ENCODE data around the gene MAPT.
"Not testable (repeated sequence)": the region's sequence is repeated elsewhere in the genome, so short reads cannot be mapped to it uniquely, and the experiment has no call there.

Gene MAPT

DNA sequence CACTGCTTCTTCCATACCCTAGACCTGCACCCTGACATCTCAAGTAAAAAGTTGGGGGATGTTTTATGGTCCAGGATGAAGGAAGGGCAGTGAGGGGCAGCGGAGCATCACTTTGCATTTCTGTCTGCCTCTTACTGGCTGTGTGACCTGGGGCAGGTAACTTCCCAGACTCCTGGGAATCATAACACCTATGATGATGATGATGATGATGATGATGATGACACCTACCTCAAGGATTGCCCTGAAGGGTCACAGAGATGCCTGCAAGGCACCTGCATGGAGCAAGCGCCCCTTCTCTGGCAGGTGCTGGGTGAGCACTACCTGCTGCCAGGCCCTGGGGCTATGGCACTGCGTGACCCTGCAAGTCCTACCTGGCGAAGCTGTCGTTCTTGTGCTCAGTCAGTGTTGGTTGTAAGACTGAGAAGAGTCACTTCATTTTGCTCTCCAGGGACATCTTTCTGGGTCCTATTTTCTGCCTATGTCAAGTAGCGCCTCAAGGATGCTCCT is 58.5 kb downstream of the MAPT start:
- DNase-seq (ENCODE audit: low read depth): no peak

DNA sequence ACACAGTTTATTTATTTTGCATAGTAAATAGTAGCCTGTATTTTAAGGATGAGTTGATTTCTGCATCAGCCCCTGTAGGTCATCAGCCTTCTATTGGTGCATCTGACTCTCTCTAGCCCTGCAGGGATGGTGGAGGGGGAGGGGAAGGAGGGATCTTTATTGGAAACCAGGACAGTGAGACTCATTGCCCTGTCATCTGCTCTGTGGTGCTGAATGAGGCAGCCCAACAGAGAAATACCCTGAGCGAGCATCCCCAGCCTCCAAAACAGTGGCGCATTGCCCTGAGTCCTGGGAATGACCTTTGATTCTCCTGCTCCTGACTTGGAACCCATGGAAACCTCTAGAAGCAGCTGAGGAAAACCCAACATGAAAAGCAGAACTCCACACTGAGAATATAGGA is 59.2 kb downstream of the MAPT start:
- no peak for DNase-seq (ENCODE audit: low read depth)

DNA sequence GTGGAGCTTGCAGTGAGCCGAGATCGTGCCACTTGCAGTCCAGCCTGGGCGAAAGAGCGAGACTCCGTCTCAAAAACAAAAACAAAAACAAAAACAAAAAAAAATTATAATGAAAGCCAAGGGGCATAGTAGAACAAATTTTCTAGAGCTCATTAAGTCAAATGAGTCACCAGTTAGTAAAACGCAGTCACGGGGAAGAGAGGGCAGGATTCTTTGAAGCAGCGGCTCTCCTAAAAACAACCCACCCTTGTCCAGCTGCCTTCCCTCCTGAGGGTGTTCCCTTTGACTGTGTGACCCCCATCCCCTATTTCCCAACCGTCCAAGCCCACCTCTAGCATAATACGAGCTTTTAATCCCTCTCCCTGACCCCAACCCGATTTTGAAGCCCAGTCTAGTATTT is 60.6 kb downstream of the MAPT start:
- DNase-seq (ENCODE audit: low read depth): no peak

DNA sequence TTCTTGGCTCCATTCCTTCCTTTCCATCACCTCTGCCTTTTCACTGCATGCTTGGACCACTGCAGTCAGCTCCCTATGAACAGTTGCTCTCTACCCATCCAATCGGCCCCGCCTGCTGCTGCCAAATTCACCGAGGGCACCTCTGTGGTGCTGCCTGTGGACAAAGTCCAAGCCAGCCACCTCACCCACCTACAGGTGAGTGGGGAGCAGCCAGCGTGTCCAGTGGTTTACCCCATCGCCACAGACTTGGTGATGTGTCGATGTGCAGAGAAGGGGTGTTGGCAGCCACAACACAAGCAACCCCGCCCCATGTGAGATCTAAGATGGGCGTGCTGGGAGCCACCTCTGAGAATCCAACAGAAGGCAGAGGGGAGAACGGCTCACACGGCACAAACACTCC is 61.0 kb downstream of the MAPT start:
- DNase-seq (ENCODE audit: low read depth): no peak

DNA sequence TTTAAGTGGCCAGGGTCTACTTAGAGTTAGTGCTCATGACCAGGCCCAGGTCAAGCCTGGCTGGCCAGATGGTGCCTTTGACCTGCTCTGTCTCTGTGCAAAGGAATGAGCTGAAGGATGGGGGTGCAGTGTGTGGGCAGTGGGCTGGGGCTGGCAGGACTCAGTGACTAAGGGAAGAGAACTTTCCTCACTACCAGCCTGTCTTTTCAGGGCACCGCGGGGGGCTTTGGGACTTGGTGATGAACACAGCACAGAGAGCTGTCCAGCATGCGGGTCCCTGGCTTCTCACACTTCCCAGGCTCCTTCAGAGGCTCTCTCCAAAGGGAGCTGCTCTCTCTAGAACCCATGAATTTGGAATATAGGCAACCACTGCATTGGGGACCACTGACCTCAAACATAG is 61.7 kb downstream of the MAPT start:
- DNase-seq (ENCODE audit: low read depth): no peak

DNA sequence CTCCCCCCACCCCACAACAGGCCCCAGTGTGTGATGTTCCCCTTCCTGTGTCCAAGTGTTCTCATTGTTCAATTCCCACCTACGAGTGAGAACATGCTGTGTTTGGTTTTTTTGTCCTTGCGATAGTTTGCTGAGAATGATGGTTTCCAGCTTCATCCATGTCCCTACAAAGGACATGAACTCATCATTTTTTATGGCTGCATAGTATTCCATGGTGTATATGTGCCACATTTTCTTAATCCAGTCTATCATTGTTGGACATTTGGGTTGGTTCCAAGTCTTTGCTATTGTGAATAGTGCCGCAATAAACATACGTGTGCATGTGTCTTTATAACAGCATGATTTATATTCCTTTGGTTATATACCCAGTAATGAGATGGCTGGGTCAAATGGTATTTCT is 62.4 kb downstream of the MAPT start:
- not testable (repeated sequence) for DNase-seq (ENCODE audit: low read depth)

DNA sequence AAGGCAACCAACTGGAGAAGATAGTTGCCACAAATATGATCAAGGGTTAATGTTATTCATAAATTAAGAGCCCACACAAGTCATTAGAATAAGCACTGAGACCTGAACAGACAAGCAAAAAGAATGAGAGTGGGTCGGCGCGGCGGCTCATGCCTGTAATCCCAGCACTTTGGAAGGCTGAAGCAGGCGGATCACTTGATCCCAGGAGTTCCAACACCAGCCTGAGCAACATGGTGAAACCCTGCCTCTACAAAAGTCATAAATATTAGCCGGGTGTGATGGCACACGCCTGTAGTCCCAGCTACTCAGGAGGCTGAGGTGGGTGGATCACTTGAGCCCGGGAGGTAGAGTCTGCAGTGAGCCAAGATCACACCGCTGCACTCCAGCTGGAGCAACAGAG is 64.0 kb downstream of the MAPT start:
- DNase-seq (ENCODE audit: low read depth): no peak

DNA sequence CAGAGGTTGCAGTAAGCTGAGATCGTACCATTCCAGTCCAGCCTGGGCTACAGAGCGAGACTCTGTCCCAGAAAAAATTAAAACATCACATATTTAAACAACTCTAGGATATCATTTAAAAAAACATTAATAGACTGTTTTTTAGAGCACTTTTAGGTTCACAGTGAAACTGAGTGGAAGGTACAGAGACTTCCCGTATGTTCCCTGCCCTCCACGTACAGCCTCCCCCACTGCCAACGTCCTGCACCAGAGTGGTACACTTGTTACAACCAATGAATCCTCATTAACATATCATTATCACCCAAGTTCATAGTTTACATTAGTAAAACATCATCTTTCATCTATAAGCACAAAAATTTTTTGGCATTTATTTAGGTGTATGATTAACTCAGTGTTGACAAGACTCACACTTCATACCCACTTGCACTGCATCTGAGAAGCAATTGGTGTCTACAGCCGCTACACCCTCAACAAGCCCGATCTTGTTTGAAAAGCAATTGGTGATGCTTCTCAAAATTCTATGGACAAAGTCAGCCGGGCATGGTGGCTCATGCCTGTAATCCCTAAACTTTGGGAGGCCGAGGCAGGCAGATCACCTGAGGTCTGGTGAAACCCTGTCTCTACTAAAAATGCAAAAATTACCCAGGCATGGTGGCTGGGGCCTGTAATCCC is 64.8 kb downstream of the MAPT start:
- no peak for DNase-seq (ENCODE audit: low read depth)

DNA sequence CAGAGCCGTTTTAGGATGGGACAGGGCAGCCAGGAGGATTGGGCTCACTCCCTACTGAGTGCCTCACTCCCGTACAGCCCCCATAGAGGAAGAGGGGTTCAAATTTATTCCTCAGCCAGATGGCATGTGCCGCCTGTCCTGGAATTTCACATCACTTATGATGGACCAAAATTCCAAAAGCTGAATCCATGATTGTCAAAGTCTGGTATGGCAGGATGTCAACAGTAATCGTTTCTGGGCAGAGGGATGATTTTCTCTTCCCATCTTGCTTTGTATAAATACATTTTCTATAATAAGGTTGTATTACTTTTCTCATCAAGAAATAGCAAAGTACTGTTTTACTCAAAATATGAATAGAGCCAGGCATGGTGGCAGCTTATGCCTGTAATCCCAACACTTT is 66.0 kb downstream of the MAPT start:
- DNase-seq (ENCODE audit: low read depth): no peak

DNA sequence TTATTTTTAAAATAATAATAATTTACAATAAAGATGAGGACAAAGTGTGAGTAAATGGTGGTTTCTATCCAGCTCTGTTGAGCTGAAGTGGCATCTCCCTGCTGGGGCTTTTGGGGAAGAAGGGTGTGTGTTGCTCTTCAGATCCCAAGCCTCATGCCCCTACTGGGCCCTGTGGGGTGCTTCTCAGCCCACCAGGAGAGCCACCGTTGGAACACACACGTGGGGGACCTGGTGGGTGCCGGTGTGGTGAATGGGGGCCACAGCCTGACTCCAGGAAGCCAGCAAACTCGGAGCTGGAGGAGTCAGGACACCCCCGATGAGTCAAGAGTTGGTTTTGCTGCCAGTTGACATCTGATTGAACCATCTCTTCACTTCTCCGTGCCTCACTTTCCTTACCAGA is 66.9 kb downstream of the MAPT start:
- DNase-seq (ENCODE audit: low read depth): no peak

DNA sequence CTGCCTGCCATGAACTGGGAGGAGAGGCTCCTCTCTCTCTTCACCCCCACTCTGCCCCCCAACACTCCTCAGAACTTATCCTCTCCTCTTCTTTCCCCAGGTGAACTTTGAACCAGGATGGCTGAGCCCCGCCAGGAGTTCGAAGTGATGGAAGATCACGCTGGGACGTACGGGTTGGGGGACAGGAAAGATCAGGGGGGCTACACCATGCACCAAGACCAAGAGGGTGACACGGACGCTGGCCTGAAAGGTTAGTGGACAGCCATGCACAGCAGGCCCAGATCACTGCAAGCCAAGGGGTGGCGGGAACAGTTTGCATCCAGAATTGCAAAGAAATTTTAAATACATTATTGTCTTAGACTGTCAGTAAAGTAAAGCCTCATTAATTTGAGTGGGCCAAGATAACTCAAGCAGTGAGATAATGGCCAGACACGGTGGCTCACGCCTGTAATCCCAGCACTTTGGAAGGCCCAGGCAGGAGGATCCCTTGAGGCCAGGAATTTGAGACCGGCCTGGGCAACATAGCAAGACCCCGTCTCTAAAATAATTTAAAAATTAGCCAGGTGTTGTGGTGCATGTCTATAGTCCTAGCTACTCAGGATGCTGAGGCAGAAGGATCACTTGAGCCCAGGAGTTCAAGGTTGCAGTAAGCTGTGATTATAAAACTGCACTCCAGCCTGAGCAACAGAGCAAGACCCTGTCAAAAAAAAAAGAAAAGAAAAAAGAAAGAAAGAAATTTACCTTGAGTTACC is 68.0 kb downstream of the MAPT start:
- DNase-seq (ENCODE audit: low read depth): no peak

DNA sequence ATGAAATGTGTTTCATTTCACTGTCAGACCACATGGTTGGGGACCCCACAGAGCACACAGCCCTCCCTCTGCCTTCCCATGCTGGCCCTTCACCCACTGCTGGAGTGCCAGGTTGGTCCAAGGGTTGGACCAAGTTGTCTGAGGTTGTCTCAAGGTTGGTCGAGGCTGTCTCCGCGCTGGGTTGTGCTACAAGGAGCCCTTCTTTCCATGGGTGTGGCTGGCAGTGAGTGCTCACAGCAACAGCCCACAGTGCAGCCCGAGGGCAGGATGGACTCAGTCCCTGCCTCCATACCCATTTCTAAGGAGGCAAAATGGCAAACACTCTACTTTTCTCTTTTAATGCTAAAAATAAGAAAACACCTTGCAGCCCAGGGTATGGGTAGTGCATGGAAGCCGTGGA is 68.9 kb downstream of the MAPT start:
- no peak for DNase-seq (ENCODE audit: low read depth)

DNA sequence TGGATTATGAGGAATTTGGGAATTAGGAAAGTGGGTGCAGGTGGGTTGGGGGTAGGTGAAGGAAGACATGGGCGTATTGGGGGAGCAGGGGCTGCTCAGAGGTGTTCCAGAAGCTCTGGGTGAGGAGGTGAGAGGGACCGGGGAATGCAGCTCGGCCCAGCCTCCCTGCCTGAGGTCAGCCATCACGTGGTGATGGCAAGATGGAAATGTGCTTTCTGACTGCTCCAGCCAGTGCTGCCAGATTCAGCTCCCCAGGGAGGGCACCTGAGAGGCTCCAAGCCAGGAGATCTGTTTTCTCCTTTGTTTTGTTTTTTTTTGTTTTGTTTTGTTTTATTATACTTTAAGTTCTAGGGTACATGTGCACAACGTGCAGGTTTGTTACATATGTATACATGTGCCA is 69.5 kb downstream of the MAPT start:
- DNase-seq (ENCODE audit: low read depth): no peak

DNA sequence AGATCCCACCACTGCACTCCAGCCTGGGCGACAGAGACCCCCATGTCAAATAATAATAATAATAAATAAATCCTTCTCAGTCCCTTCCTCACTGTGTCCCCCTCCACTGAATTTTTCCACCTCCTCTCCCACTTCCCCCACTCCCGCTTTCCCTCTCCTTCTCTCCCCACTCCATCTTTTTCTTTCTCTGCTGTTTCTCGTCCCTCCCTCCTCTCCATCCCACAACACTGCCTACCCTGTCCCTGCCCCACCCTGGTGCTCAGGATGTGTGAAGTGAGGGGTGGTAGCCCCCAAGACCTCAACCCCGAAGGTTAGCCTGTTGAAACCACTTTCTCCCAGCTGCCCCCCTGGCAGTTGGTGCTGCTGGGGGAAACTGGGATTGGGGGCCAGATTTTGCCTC is 70.3 kb downstream of the MAPT start:
- DNase-seq (ENCODE audit: low read depth): no peak

DNA sequence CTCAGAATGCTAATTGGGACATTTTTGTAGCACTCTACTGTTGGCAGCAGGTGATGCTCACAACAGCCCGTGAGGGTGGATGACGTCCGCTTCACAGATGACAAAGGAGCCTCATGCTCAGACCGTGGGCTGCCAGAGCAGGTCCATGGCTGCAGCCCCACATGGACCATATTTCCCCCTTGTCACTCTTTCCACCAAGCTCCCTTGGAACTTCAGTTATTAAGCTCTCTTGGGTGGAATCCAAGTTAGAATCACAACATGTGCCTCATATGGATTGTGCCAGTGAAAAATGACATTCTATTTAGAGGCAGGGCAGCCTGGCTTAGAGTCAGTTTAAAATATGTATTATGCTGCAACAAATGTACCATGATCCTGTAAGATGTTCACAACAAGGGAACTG is 71.5 kb downstream of the MAPT start:
- no peak for DNase-seq (ENCODE audit: low read depth)

DNA sequence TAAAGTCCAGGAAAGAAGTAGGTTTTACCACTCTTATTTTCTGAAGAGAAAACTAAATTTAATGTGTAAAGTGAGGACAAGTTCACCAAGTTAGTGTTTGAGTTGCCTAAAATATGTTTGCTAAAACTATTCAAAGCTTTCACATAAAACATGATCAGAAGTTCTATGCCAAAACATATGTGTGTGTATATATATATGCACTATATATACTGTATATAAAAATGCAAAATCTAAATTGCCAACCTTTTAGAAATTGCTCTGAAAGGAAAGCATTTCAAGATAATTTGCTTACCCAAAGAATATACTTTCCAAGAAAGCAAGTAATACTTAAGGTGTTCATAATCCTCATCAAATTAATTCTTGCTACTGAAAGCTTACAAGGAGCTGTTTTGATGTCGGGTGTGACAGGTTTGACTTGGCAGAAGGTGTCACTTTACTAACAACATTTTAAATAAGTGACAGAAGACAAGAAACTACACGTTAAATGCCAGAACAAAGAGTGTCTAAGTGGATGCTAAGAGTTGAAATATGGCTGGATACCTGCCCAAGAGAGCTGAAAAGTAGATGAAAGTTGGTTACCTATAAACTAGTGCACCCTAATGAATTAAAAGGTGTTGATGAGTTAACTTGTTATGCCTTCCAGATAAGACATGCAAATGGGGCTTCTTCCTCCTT is 72.4 kb downstream of the MAPT start:
- no peak for DNase-seq (ENCODE audit: low read depth)

DNA sequence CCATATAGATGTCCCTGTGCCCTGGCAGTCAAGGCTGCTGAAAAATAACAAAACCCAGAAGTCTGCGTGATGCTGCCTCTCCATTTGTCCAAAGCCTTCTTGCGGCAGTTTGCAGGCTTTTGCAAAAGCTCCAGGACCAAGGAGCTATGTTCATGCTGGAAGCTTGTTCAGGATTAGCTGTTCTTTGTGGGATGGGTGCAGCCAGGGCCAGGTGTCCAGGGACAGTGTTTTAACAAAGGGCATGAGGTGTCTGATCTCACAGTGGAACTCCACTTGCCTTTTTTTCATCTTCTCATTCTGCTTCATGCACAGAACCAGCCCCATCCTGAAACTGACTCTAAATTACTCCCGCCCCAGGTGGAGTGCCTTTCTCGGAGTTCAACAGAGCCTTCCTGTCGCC is 73.0 kb downstream of the MAPT start:
- DNase-seq (ENCODE audit: low read depth): no peak

DNA sequence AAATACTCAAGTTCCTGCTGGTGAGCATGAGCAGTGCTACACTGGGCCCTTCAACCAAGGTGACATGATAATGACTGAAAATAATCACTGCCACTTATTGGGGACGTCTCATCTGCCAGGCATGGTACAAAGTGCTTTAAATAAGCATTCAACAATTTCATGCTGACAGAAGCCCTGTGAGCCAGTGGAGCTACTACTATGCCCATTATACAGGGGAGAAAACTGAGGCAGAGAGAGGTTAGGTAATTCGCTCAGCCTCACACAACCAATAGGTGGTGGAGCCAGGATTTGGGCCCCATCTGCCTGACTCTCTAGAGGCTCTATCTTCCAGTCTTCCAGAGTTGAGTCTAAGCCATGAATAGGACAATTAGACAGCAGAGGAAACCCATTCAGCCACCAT is 74.4 kb downstream of the MAPT start:
- no peak for DNase-seq (ENCODE audit: low read depth)

DNA sequence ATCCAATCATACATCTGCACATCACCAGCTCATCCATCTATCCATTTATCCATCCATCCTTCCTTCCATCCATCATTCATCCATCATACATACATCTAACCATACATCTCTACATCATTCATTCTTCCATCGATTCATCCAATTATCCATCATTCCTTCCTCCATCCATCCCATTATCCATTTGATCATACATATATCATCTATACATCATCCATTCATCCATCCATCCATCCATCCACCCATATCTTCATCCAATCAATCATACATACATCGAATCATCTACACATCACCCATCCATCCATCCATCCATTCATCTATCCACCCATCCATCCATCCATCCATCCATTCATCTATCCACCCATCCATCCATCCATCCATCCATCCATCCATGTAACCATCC is 75.4 kb downstream of the MAPT start:
- no peak for DNase-seq (ENCODE audit: low read depth)

DNA sequence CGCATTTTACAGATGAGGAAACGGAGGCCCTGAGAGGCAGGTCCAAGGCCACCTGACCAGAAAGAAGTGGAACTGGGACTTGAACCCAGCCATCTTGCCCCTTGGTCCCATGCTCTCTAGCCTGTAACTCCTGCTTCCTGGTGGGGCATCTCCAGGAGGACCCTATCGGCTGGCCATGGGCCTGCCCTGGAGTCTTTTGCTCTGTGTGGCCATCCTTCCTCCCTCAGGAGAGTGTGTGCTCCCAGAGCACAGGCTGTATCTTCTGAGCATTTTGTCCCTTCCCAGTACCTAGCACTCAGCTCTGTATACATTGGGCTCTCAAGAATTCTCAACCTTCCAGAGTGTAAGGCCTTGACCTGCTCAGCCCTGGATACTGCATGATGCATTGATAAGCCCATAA is 76.3 kb downstream of the MAPT start:
- DNase-seq (ENCODE audit: low read depth): no peak

DNA sequence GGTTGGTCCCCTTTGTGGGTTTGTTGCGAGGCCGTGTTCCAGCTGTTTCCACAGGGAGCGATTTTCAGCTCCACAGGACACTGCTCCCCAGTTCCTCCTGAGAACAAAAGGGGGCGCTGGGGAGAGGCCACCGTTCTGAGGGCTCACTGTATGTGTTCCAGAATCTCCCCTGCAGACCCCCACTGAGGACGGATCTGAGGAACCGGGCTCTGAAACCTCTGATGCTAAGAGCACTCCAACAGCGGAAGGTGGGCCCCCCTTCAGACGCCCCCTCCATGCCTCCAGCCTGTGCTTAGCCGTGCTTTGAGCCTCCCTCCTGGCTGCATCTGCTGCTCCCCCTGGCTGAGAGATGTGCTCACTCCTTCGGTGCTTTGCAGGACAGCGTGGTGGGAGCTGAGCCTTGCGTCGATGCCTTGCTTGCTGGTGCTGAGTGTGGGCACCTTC is 77.4 kb downstream of the MAPT start:
- no peak for DNase-seq (ENCODE audit: low read depth)

DNA sequence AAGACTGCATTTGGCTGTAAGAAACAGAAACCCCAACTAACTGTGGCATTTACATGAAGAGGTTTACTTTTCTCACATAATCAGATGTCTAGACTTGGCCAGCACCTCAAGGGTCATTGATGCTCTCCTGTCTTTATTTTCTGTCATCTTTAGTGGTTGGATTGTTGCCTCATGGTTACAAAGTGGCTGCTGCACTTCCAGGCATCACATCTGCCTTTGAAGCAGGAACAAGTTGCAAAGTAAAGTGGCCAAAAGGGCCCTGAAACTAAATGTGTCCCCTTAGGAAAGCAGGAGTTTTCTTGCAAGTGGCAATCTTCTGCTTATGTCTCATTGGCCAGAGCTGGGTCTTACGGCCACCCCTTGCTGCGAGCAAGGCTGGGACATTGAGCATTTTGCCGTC is 78.2 kb downstream of the MAPT start:
- DNase-seq (ENCODE audit: low read depth): no peak

DNA sequence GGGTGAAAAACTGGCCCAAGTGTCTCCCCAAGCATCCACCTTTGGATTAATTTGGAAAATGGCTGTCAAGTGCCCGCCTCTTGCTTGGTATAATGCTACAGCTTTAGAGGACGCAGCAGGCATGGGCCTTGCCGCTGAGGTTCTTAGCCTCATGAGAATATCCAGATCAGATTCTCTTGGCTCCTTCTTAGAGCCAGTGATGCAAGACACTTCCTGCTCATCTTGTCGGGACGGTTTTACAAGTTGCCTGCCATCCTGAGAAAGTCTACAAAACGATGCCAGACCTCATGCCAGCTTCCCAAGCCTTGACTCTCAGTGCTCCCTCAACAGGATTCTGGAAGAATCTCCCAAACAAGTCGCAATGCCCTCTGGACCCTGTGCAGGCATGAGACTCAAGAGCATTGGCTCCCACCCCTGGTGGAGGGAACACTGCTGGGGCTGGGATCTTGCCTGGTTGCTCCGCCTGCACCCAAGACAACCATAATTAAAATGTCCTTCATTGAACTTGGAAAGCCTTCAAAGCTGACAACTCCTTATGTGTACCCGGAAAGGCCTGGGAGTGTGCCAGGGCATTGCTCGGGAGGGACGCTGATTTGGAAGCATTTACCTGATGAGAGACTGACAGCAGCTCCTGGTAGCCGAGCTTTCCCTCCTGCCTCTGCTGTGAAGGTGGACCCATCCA is 78.9 kb downstream of the MAPT start:
- no peak for DNase-seq (ENCODE audit: low read depth)
